NCI-H82 (cell line): ENCODE data around the gene B9D2.
"Not testable (repeated sequence)": the region's sequence is repeated elsewhere in the genome, so short reads cannot be mapped to it uniquely, and the experiment has no call there.

Experiments
- DNase-seq: peaks from one replicate; lab custom pipeline; 2025; lab: John Stamatoyannopoulos, UW

Gene B9D2

GRCh38 chr19:41391618-41392017, 27.7 kb upstream of the B9D2 start:
- DNase-seq = no peak

- DNase-seq = no peak
These were observed 22.5 kb upstream of the B9D2 start for GRCh38 chr19:41386442-41386841.

GRCh38 chr19:41384351-41384750, 20.4 kb upstream of the B9D2 start:
- no peak for DNase-seq

GRCh38 chr19:41381536-41381935, 17.6 kb upstream of the B9D2 start:
- not testable (repeated sequence) for DNase-seq

- DNase-seq = peak; percentile 88
These were observed 14.2 kb upstream of the B9D2 start for GRCh38 chr19:41377977-41378709.

- no peak for DNase-seq
These were observed 13.0 kb upstream of the B9D2 start for GRCh38 chr19:41376998-41377365.

GRCh38 chr19:41376241-41376997, 12.5 kb upstream of the B9D2 start, which contains the start of gene TMEM91:
TMEM91 (plus strand) TSS chr19:41376533; CDS start chr19:41378310, 1,777 bp downstream.
- peak; percentile 57 for DNase-seq

- peak; percentile 99 for DNase-seq
These were observed 10.0 kb upstream of the B9D2 start for GRCh38 chr19:41373993-41374392.

GRCh38 chr19:41372501-41372900, 8.6 kb upstream of the B9D2 start:
- DNase-seq = no peak

- DNase-seq = no peak
These were observed 7.6 kb upstream of the B9D2 start for GRCh38 chr19:41371541-41371940.

- not testable (repeated sequence) for DNase-seq
These were observed 7.2 kb upstream of the B9D2 start for GRCh38 chr19:41371119-41371518.

- no peak for DNase-seq
These were observed 5.8 kb upstream of the B9D2 start for GRCh38 chr19:41369769-41370168.

GRCh38 chr19:41367848-41368301, 3.9 kb upstream of the B9D2 start:
- DNase-seq = no peak

GRCh38 chr19:41366089-41366488, 2.1 kb upstream of the B9D2 start:
- peak; percentile 29 for DNase-seq

GRCh38 chr19:41364524-41365391, 809 bp upstream of the B9D2 start:
- DNase-seq = peak; percentile 53

- no peak for DNase-seq
These were observed 587 bp downstream of the B9D2 start for GRCh38 chr19:41363371-41363752.

- DNase-seq = no peak
These were observed 1.7 kb downstream of the B9D2 start for GRCh38 chr19:41362143-41362847.

- peak; percentile 81 for DNase-seq
These were observed 4.2 kb downstream of the B9D2 start for GRCh38 chr19:41359741-41360140.

GRCh38 chr19:41357746-41358145, 6.2 kb downstream of the B9D2 start:
- DNase-seq = no peak

GRCh38 chr19:41356984-41357739, 6.8 kb downstream of the B9D2 start:
- no peak for DNase-seq

- DNase-seq = no peak
These were observed 8.1 kb downstream of the B9D2 start for GRCh38 chr19:41355802-41356201.
